ENCODE results near the gene UNC13B.

GRCh38 chr9:35271637-35272036 lies 109.8 kb downstream of the UNC13B start:
- TF ChIP-seq FOXM1 (IDR thresholded peaks at IDR 0.05; ENCODE audit: borderline replicate concordance, low read depth), result no peak
- no peak for TF ChIP-seq ZBTB7A (IDR thresholded peaks at IDR 0.05; ENCODE audit: low read depth)
- no peak for TF ChIP-seq TAF1 (IDR thresholded peaks at IDR 0.05; ENCODE audit: low read depth)
- no peak for TF ChIP-seq CEBPB (IDR thresholded peaks at IDR 0.05)
- TF ChIP-seq RAD21 (IDR thresholded peaks at IDR 0.05; ENCODE audit: low read depth), result no peak
- no peak for TF ChIP-seq YY1 (IDR thresholded peaks at IDR 0.05; ENCODE audit: low read depth)
- TF ChIP-seq MAX (IDR thresholded peaks at IDR 0.05), result no peak
- TF ChIP-seq EP300 (IDR thresholded peaks at IDR 0.05; ENCODE audit: borderline replicate concordance), result no peak
- no peak for TF ChIP-seq REST (IDR thresholded peaks at IDR 0.05; ENCODE audit: low read depth)
- no peak for TF ChIP-seq NFIC (IDR thresholded peaks at IDR 0.05)
